Measurements from ENCODE around the gene PRDM16.

The PRDM16 gene

GRCh38 chr1:3349968-3350299 lies 280.9 kb downstream of the PRDM16 start:
- no peak overlapping the region for H3K27ac ChIP-seq
- no peak for DNase-seq (ENCODE audit: low spot score)
- TF ChIP-seq CTCF (conservative IDR thresholded peaks at IDR 0.05; ENCODE audit: low read depth) = no peak
- CTCF ChIA-PET = no interaction called here
- POLR2A ChIA-PET (ENCODE audit: low non-redundant PET) = no interaction called here

GRCh38 chr1:3350506-3351261 lies 281.7 kb downstream of the PRDM16 start:
- DNase-seq (ENCODE audit: low spot score) = no peak
- H3K27ac ChIP-seq = no peak overlapping the region
- no peak for TF ChIP-seq CTCF (conservative IDR thresholded peaks at IDR 0.05; ENCODE audit: low read depth)
- POLR2A ChIA-PET (ENCODE audit: low non-redundant PET) = interaction anchor here (0.6 kb wide), 1 partner anchor 285 kb away, joined by 3 read pairs; no protein-coding TSS in a partner anchor
- CTCF ChIA-PET = no interaction called here

- POLR2A ChIA-PET (ENCODE audit: low non-redundant PET) = no interaction called here
- DNase-seq (ENCODE audit: low spot score) = no peak
- no peak for TF ChIP-seq CTCF (conservative IDR thresholded peaks at IDR 0.05; ENCODE audit: low read depth)
- CTCF ChIA-PET = no interaction called here
- H3K27ac ChIP-seq = no peak overlapping the region
Observed at GRCh38 chr1:3351449-3352298, 282.7 kb downstream of the PRDM16 start.

- CTCF ChIA-PET = no interaction called here
- POLR2A ChIA-PET (ENCODE audit: low non-redundant PET) = no interaction called here
- TF ChIP-seq CTCF (conservative IDR thresholded peaks at IDR 0.05; ENCODE audit: low read depth) = no peak
- DNase-seq (ENCODE audit: low spot score) = no peak
- H3K27ac ChIP-seq = no peak overlapping the region
Observed at GRCh38 chr1:3352299-3352951, 283.4 kb downstream of the PRDM16 start.

GRCh38 chr1:3352952-3353331 lies 283.9 kb downstream of the PRDM16 start:
- DNase-seq (ENCODE audit: low spot score) = no peak
- no peak overlapping the region for H3K27ac ChIP-seq
- ChIA-PET CTCF (no interaction called here), POLR2A (ENCODE audit: low non-redundant PET) (no interaction called here)
- TF ChIP-seq CTCF (conservative IDR thresholded peaks at IDR 0.05; ENCODE audit: low read depth) = no peak

- ChIA-PET POLR2A (ENCODE audit: low non-redundant PET) (no interaction called here), CTCF (interaction anchor here (0.7 kb wide), 1 partner anchor 203 kb away, joined by 4 read pairs; no protein-coding TSS in a partner anchor)
- no peak for DNase-seq (ENCODE audit: low spot score)
- no peak overlapping the region for H3K27ac ChIP-seq
- TF ChIP-seq CTCF (conservative IDR thresholded peaks at IDR 0.05; ENCODE audit: low read depth) = no peak
Observed at GRCh38 chr1:3353876-3354275, 284.9 kb downstream of the PRDM16 start.
